A549 (cell line): ENCODE measurements around the gene CES4A. TPM values are rescaled to one million over a fixed set of nuclear protein-coding genes. Genes with fewer than 3 reads are reported as not detected.

Experiments used
- ATAC-seq, 2 experiments: fragments of 200-7000 bp in 1 of 2; fragments of >200 bp in 1 of 2; cut with Nextera tagmentation in 1 of 2; cut with Tn5 transposase in 1 of 2; 3 replicates each; pipeline versions ENCODE4 v1.8.0 to v1.9.1; 2018 to 2020; ENCODE audit warnings: mild to moderate bottlenecking in 1 of 2, moderate library complexity in 1 of 2
- CTCF ChIA-PET: fragments of 300-600 bp; sonication (Branson Sonifier 250); formaldehyde crosslinking; extraction: SDS; loops from one replicate; lab custom pipeline; 2021; ENCODE audit warnings: antibody characterized with exemption, inconsistent platforms; lab: Yijun Ruan, JAX
- POLR2A ChIA-PET: fragments of 350-600 bp; formaldehyde crosslinking; extraction: SDS; loops from one replicate; lab custom pipeline; 2021; ENCODE audit warnings: antibody characterized with exemption, inconsistent platforms; lab: Yijun Ruan, JAX
- DNase-seq, 2 experiments: peaks; one replicate each; pipeline versions ENCODE4 v3.0.0 to v3.0.0-alpha.2; 2011 to 2016; ENCODE audit warnings: low read depth in 1 of 2, low spot score in 1 of 2
- FAIRE-seq: peaks from 2 replicates; lab custom pipeline; 2011; peaks lifted over from hg19 to GRCh38; lab: Jason Lieb, UNC
- H3K27ac ChIP-seq, 2 experiments: fragments of >200 bp; sonication (Bioruptor Twin); formaldehyde crosslinking; 3 replicates each; pipeline ENCODE4 v1.5.1; 2016 to 2017
- H3K4me1 ChIP-seq: fragments of >200 bp; sonication (Bioruptor Twin); formaldehyde crosslinking; 3 replicates; pipeline ENCODE4 v1.6.1; 2016
- H3K4me2 ChIP-seq: fragments of >200 bp; sonication (Bioruptor Twin); formaldehyde crosslinking; 3 replicates; pipeline ENCODE4 v1.6.1; 2016
- H3K4me3 ChIP-seq: fragments of >200 bp; sonication (Bioruptor Twin); formaldehyde crosslinking; 3 replicates; pipeline ENCODE4 v1.5.1; 2016
- H3K9me3 ChIP-seq: fragments of >200 bp; sonication (Bioruptor Twin); formaldehyde crosslinking; 3 replicates; pipeline ENCODE4 v1.6.1; 2016
- CBX8 ChIP-seq: fragments of 200-600 bp; sonication (generic); IDR thresholded peaks from 2 replicates; pipeline ENCODE4 v1.6.1; 2016
- CHD4 ChIP-seq: fragments of 200-600 bp; sonication (generic); IDR thresholded peaks from 2 replicates; pipeline ENCODE4 v1.6.1; 2016; ENCODE audit warnings: antibody characterized with exemption, mild to moderate bottlenecking, borderline replicate concordance
- ELK1 ChIP-seq: fragments of 150-350 bp; IDR thresholded peaks from 2 replicates; pipeline ENCODE4 v1.6.1; 2014; ENCODE audit warnings: low read depth, mild to moderate bottlenecking, low read length
- FOSB ChIP-seq: fragments of 250-450 bp; sonication (Bioruptor Pico); IDR thresholded peaks from 2 replicates; pipeline ENCODE4 v1.5.0; 2020; ENCODE audit warnings: mild to moderate bottlenecking, moderate library complexity
- FOSL2 ChIP-seq, 2 experiments: fragments of 450-650 bp in 1 of 2; fragments of >200 bp in 1 of 2; sonication (Bioruptor Twin) in 1 of 2; formaldehyde crosslinking; IDR thresholded peaks; 2 replicates each; pipeline versions ENCODE4 v1.5.0 to v1.6.1; 2016 to 2020; ENCODE audit warnings: mild to moderate bottlenecking in 1 of 2, moderate library complexity in 1 of 2
- FOXS1 ChIP-seq: fragments of 250-450 bp; sonication (Bioruptor Pico); IDR thresholded peaks from 2 replicates; pipeline ENCODE4 v1.5.0; 2020; ENCODE audit warnings: mild to moderate bottlenecking, moderate library complexity
- GATA3 ChIP-seq: IDR thresholded peaks from 2 replicates; pipeline ENCODE4 v1.6.1; 2012; ENCODE audit warnings: borderline replicate concordance
- HMGXB4 ChIP-seq: fragments of 250-450 bp; sonication (Bioruptor Pico); IDR thresholded peaks from 2 replicates; pipeline ENCODE4 v1.5.0; 2021; ENCODE audit warnings: mild to moderate bottlenecking, moderate library complexity, borderline replicate concordance
- HOXB5 ChIP-seq: fragments of 250-450 bp; sonication (Bioruptor Pico); IDR thresholded peaks from 2 replicates; pipeline ENCODE4 v1.5.0; 2020; ENCODE audit warnings: mild to moderate bottlenecking, moderate library complexity
- JUN ChIP-seq, 2 experiments: fragments of >200 bp; sonication (Bioruptor Twin); formaldehyde crosslinking; IDR thresholded peaks; 2 replicates in 1 of 2; 3 replicates in 1 of 2; pipeline ENCODE4 v1.6.1; 2016 to 2017
- NFE2L2 ChIP-seq: fragments of 150-350 bp; conservative IDR thresholded peaks from 2 replicates; pipeline ENCODE4 v1.6.1; 2014; ENCODE audit warnings: low read length
- RARB ChIP-seq: fragments of 250-450 bp; sonication (Bioruptor Pico); IDR thresholded peaks from 2 replicates; pipeline ENCODE4 v1.8.0; 2021; ENCODE audit warnings: mild to moderate bottlenecking, moderate library complexity
- RCOR1 ChIP-seq: fragments of 150-350 bp; IDR thresholded peaks from 2 replicates; pipeline ENCODE4 v1.6.1; 2014; ENCODE audit warnings: antibody characterized with exemption, low read length, low read depth
- RNF2 ChIP-seq: fragments of 200-600 bp; sonication (generic); IDR thresholded peaks from 2 replicates; pipeline ENCODE4 v1.6.1; 2016; ENCODE audit warnings: low read depth, mild to moderate bottlenecking, antibody characterized with exemption, moderate library complexity, borderline replicate concordance
- SMC3 ChIP-seq: fragments of >200 bp; sonication (Bioruptor Twin); formaldehyde crosslinking; IDR thresholded peaks from 3 replicates; pipeline ENCODE4 v1.6.1; 2018; ENCODE audit warnings: inconsistent platforms
- TFCP2L1 ChIP-seq: fragments of 250-450 bp; sonication (Bioruptor Pico); IDR thresholded peaks from 2 replicates; pipeline ENCODE4 v1.5.0; 2021; ENCODE audit warnings: mild to moderate bottlenecking
- TP53 ChIP-seq: fragments of 250-450 bp; sonication (Bioruptor Pico); IDR thresholded peaks from 2 replicates; pipeline ENCODE4 v1.5.0; 2021; ENCODE audit warnings: mild to moderate bottlenecking, moderate library complexity
- ZC3H11A ChIP-seq: fragments of 450-650 bp; IDR thresholded peaks from 2 replicates; pipeline ENCODE4 v1.6.1; 2014; ENCODE audit warnings: antibody characterized with exemption, mild to moderate bottlenecking
- WGBS: methylation state at CpG from one replicate; pipeline ENCODE4 v1.1.6; 2017; ENCODE audit errors: missing lambda C conversion rate; 5-methylcytosine and 5-hydroxymethylcytosine counted together
- polyA plus RNA-seq, 4 experiments: library from polyadenylated mRNA; depleted of rRNA in 3 of 4; stranded (reverse); fragments of >200 nt; fragmentation: RNase III in 1 of 4; extraction: RNeasy Plus Mini Kit Qiagen cat#74134 plus additional on column Dnase treatment in 1 of 4; gene quantifications; 2 replicates in 3 of 4; 3 replicates in 1 of 4; pipeline ENCODE4 v1.2.3, GENCODE V29; 2011 to 2017
- TF ChIP-seq, protein P1 (sequence below): IDR thresholded peaks from 2 replicates; pipeline ENCODE4 v1.6.1; 2012
- TF ChIP-seq, protein P2 (sequence below): fragments of >200 bp; sonication (Bioruptor Twin); formaldehyde crosslinking; IDR thresholded peaks from 3 replicates; pipeline ENCODE4 v1.5.1; 2016

CES4A gene
- polyA plus RNA-seq, 2 of the 4 experiments (the other 2 are of a cell fraction), result 2.8 to 3.5 TPM

GRCh38 chr16:66940236-66940635 is 48.2 kb upstream of the CES4A start:
- Histone ChIP-seq H3K4me1 (peaks cover 12% of the 10 kb centered on the region; the same call in 2 of the 3 replicates), H3K27ac (no peak overlapping the region), H3K4me3 (no peak overlapping the region), H3K9me3 (no peaks in the 10 kb centered on the region), H3K4me2 (no peak overlapping the region)
- FAIRE-seq, result no peak
- ATAC-seq, result no peak
- no peak for TF ChIP-seq FOSB (CRISPR knock-in tag)
- TF ChIP-seq RCOR1, result no peak
- TF ChIP-seq SMC3, result no peak
- POLR2A ChIA-PET, result no interaction called here
- no peak for DNase-seq
- WGBS, result 95% methylated on average over 14 of the region's 16 CpGs
- CTCF ChIA-PET, result interaction anchor here (1.2 to 4.0 kb wide), 5 partner anchors 14 to 245 kb away, joined by 3 to 31 read pairs (median 7); no protein-coding TSS in a partner anchor

DNA sequence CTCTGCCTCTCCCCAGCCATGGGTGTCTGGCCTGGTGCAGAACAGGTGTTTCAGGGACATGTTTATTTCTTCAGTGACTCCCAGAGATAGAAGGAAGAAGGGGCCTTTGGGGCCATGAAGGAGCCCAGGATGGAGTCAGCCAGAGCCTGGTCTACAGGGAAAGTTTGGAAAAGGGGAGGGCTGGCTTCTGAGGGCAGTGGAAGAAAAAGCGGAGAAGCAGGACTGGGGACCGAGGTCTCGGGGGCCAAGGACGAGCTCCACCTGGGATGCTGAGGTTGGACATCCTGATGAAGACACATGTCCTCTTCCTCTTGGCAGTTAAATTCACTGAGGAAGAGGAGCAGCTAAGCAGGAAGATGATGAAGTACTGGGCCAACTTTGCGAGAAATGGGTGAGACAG is 45.4 kb upstream of the CES4A start:
- CTCF ChIA-PET, result interaction anchor here (0.9 to 3.4 kb wide), 9 partner anchors 11 to 242 kb away, joined by 3 to 20 read pairs (median 8); partner anchors contain the start of gene CES3
- no peak for FAIRE-seq

More for the DNA sequence above, 45.4 kb upstream of the CES4A start:
- no peak for DNase-seq
- Histone ChIP-seq H3K4me1 (0 out of 3 replicates have a peak, but pooled peaks cover 4% of the 10 kb centered on the region), H3K4me2 (no peak overlapping the region), H3K9me3 (no peaks in the 10 kb centered on the region), H3K27ac (no peak overlapping the region), H3K4me3 (no peak overlapping the region)
- POLR2A ChIA-PET, result no interaction called here
- TF ChIP-seq ZC3H11A (no peak), CBX8 (no peak), JUN (IDR thresholded peaks at IDR 0.05) (no peak), FOSL2 (IDR thresholded peaks at IDR 0.05) (no peak), FOSL2 (CRISPR knock-in tag; IDR thresholded peaks at IDR 0.05) (no peak), RNF2 (no peak), RARB (CRISPR knock-in tag) (no peak), CHD4 (no peak), TP53 (CRISPR knock-in tag) (no peak), TFCP2L1 (CRISPR knock-in tag) (no peak), ELK1 (no peak), NFE2L2 (no peak), HOXB5 (CRISPR knock-in tag) (no peak), SMC3 (no peak), FOXS1 (CRISPR knock-in tag) (no peak), GATA3 (no peak), HMGXB4 (no peak), FOSB (CRISPR knock-in tag) (no peak)
- TF ChIP-seq, protein P1, sequence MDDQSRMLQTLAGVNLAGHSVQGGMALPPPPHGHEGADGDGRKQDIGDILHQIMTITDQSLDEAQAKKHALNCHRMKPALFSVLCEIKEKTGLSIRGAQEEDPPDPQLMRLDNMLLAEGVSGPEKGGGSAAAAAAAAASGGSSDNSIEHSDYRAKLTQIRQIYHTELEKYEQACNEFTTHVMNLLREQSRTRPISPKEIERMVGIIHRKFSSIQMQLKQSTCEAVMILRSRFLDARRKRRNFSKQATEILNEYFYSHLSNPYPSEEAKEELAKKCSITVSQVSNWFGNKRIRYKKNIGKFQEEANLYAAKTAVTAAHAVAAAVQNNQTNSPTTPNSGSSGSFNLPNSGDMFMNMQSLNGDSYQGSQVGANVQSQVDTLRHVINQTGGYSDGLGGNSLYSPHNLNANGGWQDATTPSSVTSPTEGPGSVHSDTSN, result no peak
- TF ChIP-seq, protein P2, sequence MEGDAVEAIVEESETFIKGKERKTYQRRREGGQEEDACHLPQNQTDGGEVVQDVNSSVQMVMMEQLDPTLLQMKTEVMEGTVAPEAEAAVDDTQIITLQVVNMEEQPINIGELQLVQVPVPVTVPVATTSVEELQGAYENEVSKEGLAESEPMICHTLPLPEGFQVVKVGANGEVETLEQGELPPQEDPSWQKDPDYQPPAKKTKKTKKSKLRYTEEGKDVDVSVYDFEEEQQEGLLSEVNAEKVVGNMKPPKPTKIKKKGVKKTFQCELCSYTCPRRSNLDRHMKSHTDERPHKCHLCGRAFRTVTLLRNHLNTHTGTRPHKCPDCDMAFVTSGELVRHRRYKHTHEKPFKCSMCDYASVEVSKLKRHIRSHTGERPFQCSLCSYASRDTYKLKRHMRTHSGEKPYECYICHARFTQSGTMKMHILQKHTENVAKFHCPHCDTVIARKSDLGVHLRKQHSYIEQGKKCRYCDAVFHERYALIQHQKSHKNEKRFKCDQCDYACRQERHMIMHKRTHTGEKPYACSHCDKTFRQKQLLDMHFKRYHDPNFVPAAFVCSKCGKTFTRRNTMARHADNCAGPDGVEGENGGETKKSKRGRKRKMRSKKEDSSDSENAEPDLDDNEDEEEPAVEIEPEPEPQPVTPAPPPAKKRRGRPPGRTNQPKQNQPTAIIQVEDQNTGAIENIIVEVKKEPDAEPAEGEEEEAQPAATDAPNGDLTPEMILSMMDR, result no peak
- 95% methylated on average over 5 of the region's 5 CpGs for WGBS
- ATAC-seq, result no peak
